Esophagus squamous epithelium (tissue), 4 donors: Measurements from ENCODE around the gene ACYP1.

Source experiments
- POLR2A ChIP-seq, 4 donors: fragments of 450-650 bp; IDR thresholded peaks; one replicate each; pipeline ENCODE4 v1.6.1; 2017; ENCODE audit warnings: antibody characterized with exemption in 4 of 4, mild to moderate bottlenecking in 4 of 4, moderate library complexity in 3 of 4
- TF ChIP-seq, protein P1 (sequence below), 6 experiments: fragments of 450-650 bp in 4 of 6; fragments of 200-600 bp in 2 of 6; sonication (generic) in 2 of 6; IDR thresholded peaks; one replicate each; pipeline ENCODE4 v1.5.1; 2016 to 2019; ENCODE audit warnings: antibody characterized with exemption in 6 of 6, mild to moderate bottlenecking in 4 of 6, moderate library complexity in 4 of 6

DNA sequence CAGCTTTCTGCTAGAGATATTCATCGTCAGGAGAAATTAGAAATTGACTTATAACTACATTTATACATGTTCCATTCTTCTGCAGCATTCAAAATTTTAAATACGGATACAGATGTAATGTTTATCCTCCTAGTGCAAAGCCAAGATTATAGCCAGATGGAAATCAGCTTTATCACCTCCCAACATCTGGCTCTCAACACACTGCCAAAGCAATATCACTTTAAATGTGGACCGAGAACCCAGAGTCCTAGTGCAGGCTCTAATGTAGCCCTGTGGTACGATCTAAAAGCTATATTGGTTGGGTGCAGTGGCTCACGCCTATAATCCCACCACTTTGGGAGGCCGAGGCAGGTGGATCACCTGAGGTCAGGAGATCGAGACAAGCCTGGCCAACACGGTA, 19.1 kb downstream of the ACYP1 start:
- no peak for TF ChIP-seq POLR2A (IDR thresholded peaks at IDR 0.05)
- TF ChIP-seq, protein P1, sequence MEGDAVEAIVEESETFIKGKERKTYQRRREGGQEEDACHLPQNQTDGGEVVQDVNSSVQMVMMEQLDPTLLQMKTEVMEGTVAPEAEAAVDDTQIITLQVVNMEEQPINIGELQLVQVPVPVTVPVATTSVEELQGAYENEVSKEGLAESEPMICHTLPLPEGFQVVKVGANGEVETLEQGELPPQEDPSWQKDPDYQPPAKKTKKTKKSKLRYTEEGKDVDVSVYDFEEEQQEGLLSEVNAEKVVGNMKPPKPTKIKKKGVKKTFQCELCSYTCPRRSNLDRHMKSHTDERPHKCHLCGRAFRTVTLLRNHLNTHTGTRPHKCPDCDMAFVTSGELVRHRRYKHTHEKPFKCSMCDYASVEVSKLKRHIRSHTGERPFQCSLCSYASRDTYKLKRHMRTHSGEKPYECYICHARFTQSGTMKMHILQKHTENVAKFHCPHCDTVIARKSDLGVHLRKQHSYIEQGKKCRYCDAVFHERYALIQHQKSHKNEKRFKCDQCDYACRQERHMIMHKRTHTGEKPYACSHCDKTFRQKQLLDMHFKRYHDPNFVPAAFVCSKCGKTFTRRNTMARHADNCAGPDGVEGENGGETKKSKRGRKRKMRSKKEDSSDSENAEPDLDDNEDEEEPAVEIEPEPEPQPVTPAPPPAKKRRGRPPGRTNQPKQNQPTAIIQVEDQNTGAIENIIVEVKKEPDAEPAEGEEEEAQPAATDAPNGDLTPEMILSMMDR (IDR thresholded peaks at IDR 0.05) = no peak
